Mucosa of rectum (tissue), 2 donors: ENCODE data around the gene TSC22D1.
"Not testable (repeated sequence)": the region's sequence is repeated elsewhere in the genome, so short reads cannot be mapped to it uniquely, and the experiment has no call there.

ENCODE experiments used
- H3K27ac ChIP-seq, 2 donors: one replicate each; pipeline ENCODE4 v1.7.0; 2013; ENCODE audit warnings: inconsistent platforms in 2 of 2, low read depth in 2 of 2, low read length in 2 of 2
- H3K27me3 ChIP-seq, 2 donors: one replicate each; pipeline ENCODE4 v1.7.0; 2013; ENCODE audit warnings: low read length in 2 of 2; ENCODE audit not compliant: control insufficient read depth in 2 of 2, insufficient read depth in 2 of 2
- H3K36me3 ChIP-seq, 2 donors: one replicate each; pipeline ENCODE4 v1.7.0; 2013; ENCODE audit warnings: low read length in 2 of 2; ENCODE audit not compliant: control insufficient read depth in 2 of 2, insufficient read depth in 2 of 2
- H3K4me1 ChIP-seq, 2 donors: one replicate each; pipeline ENCODE4 v1.7.0; 2013; ENCODE audit warnings: low read length in 2 of 2, mild to moderate bottlenecking in 1 of 2; ENCODE audit not compliant: control insufficient read depth in 2 of 2, insufficient read depth in 2 of 2
- H3K4me3 ChIP-seq, 2 donors: one replicate each; pipeline ENCODE4 v1.7.0; 2013; ENCODE audit warnings: low read length in 2 of 2
- H3K9ac ChIP-seq, 2 donors: one replicate each; pipeline ENCODE4 v1.7.0; 2013; ENCODE audit warnings: low read length in 2 of 2, low read depth in 1 of 2, mild to moderate bottlenecking in 1 of 2
- H3K9me3 ChIP-seq, 2 donors: one replicate each; pipeline ENCODE4 v1.7.0; 2013; ENCODE audit warnings: low read length in 2 of 2; ENCODE audit not compliant: control insufficient read depth in 2 of 2
- donor health status: healthy.
- donor health status: Normal muscosa, but diverticular disease.

TSC22D1 gene

DNA sequence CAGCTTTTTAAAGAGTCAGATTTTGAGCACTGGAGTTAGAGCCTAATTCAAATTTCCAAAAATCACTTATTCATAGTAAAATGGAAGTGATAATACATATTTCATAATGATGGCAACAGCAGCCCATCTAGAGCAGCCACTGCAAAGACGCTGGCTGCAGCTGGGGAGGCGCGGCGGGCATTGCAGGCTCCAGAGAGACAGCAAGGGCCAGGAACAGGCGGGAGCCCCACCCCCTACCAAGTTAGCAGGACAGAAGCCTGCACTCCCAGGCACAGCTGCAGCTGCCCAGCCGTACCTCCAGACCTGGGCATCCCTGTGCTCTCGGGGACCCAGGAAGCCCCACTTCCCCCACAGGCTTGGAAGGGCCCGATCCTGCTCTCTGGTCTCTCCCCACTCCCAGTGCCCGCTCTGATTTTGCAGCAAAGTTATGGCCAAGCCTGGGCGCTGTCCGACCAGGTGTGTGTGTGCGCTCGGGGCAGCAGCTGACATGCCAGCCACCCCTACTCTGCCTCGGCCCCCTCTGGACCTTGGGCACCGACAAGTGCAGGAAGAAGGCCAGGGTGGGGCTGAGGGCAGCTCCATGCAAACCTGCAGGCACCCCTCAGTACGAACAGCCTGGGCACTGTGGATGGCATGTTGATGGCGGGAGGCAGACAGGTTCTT is 117.7 kb downstream of the TSC22D1 start:
- no peaks in the 10 kb centered on the region for H3K4me1 ChIP-seq
- H3K9me3 ChIP-seq = no peaks in the 10 kb centered on the region
- no peak overlapping the region for H3K4me3 ChIP-seq
- no peaks in the 10 kb centered on the region for H3K27me3 ChIP-seq
- H3K27ac ChIP-seq = no peak overlapping the region
- no peak overlapping the region for H3K9ac ChIP-seq
- no peaks in the 10 kb centered on the region for H3K36me3 ChIP-seq

DNA sequence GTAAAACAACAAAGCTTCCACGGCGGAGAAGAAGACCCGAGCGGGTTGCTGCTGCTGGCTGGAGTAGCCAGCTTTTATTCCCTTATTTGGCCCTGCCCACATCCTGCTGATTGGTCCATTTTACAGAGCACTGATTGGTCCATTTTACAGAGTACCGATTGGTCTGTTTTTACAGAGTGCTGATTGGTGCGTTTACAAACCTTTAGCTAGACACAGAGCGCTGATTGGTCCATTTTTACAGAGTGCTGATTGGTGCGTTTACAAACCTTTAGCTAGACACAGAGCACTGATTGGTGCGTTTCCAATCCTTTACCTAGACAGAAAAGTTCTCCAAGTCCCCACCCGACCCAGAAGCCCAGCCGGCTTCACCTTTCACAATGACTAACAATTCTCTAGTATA is 119.9 kb downstream of the TSC22D1 start:
- H3K4me1 ChIP-seq, H3K4me3 ChIP-seq, H3K27ac ChIP-seq, H3K27me3 ChIP-seq, H3K9ac ChIP-seq, H3K9me3 ChIP-seq, H3K36me3 ChIP-seq: not testable (repeated sequence)

DNA sequence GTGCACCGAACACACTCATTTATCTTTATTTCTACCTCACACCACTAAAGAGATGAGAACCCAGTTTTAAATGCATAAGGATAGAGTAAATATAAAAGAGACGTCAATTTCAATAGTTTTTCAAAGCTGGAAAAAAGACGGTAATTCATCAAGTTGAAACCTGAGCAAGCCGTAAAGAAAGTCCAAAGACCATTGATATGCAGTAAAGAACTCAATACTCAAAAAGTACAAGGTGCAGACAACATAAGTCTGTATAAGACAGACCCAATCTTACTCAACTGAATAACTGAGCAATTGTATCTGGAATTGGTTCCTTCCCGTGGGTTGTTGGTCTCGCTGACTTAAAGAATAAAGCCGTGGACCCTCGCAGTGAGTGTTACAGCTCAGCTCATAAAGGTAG is 120.4 kb downstream of the TSC22D1 start:
- Histone ChIP-seq H3K4me3 (no peak overlapping the region), H3K27me3 (no peaks in the 10 kb centered on the region), H3K36me3 (no peaks in the 10 kb centered on the region), H3K9ac (no peak overlapping the region), H3K4me1 (no peaks in the 10 kb centered on the region), H3K27ac (no peak overlapping the region), H3K9me3 (no peaks in the 10 kb centered on the region)

DNA sequence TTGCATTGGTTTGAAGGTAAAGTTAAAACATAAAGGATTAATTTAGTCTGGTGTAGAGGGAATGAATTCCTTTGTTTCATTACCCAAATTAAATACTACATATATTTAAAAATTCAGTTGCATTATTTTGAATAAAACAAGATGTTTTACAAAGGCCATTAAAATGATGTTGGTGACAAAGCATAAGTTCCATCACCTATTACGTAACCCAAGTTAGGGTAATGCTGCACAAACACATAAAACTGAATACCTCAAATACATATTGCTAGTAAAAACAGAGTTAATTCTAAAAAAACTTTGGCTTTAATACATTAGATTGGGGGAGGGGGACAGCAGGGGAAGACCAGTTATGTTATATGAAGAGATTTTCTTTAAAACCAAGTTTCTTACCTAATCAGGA is 122.2 kb downstream of the TSC22D1 start:
- Histone ChIP-seq H3K36me3 (no peaks in the 10 kb centered on the region), H3K9ac (no peak overlapping the region), H3K4me3 (no peak overlapping the region), H3K4me1 (no peaks in the 10 kb centered on the region), H3K27me3 (no peaks in the 10 kb centered on the region), H3K27ac (no peak overlapping the region), H3K9me3 (no peaks in the 10 kb centered on the region)

DNA sequence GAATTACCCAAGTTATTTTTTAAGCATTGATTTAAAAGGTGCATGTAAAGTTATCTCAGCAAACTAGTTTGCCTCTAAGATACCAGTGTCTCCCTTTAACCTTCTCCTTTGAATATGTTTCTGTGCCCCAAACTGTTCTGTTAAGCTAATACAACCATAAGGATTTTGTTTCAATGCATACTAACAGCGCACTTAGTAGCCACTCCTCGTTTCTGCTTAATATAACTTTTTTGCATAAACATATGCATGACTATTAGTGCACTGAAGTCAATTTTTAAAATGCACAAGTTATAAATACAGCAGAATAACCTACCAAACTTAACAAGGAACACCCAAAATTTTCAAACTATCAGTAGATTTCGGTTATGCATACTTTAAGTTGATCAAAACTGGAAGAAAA is 123.1 kb downstream of the TSC22D1 start:
- no peak overlapping the region for H3K4me3 ChIP-seq
- no peak overlapping the region for H3K9ac ChIP-seq
- H3K4me1 ChIP-seq = no peaks in the 10 kb centered on the region
- H3K9me3 ChIP-seq = no peaks in the 10 kb centered on the region
- H3K27me3 ChIP-seq = no peaks in the 10 kb centered on the region
- no peaks in the 10 kb centered on the region for H3K36me3 ChIP-seq
- H3K27ac ChIP-seq = no peak overlapping the region

DNA sequence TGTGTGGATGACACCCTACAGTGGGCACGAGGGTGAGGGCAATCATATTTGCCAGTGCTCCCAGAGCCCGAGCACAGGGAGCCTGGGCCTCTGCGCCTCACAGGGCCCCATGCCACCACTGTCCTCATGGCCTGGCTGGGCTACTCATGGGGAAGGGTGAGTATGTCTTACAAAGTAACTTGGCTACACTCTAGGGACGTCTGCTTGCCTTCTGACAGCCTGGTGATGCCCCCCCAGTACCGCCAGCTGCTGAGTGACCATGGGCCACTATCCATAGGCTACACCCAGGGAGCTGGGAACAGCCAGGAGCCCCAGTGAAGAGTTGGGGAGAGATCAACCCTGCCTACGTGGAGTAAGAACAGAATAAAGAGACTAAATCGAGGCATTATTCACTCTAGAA is 123.7 kb downstream of the TSC22D1 start:
- H3K4me1 ChIP-seq = no peaks in the 10 kb centered on the region
- H3K36me3 ChIP-seq = no peaks in the 10 kb centered on the region
- no peaks in the 10 kb centered on the region for H3K27me3 ChIP-seq
- no peak overlapping the region for H3K4me3 ChIP-seq
- no peak overlapping the region for H3K9ac ChIP-seq
- no peak overlapping the region for H3K27ac ChIP-seq
- H3K9me3 ChIP-seq = no peaks in the 10 kb centered on the region

DNA sequence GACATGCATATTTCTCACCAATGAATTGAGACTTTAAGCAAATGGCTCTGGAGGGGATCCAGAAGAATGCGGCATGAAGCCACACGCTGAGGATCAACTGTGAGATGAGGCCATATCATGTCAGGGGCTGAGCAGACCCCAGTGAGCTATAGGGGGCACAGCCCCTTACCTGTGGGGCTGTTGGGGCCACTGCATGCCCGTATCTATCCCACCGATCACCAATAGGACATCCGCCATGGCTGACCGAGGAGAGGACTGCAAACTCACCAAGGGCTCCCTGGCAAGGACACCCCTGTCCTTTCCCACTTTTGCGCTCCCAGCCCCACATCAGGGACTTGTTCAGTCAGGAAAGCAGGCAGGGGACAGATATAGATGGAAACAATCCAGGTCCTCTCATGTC is 124.5 kb downstream of the TSC22D1 start:
- no peak overlapping the region for H3K27ac ChIP-seq
- no peaks in the 10 kb centered on the region for H3K9me3 ChIP-seq
- H3K4me3 ChIP-seq = no peak overlapping the region
- H3K9ac ChIP-seq = no peak overlapping the region
- no peaks in the 10 kb centered on the region for H3K27me3 ChIP-seq
- H3K4me1 ChIP-seq = no peaks in the 10 kb centered on the region
- no peaks in the 10 kb centered on the region for H3K36me3 ChIP-seq

DNA sequence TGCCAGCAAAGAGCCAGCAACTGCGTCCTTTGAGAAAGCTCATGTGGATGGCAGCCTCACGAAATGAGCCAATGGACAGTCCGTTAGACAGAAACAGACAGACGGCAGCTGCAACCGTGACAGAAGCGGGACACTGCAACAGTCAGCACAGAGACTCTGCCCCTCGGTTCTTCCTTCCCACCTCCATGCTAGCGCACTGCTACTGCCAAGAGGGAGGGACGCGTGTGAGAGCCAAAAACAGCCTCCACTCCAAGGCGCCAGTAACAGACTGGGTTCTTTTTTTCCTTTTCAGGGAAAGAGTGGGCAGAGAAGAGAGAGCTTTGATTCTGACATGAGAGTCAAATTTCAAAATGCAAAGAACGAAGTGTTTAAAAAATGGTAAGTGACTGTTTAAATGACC is 125.0 kb downstream of the TSC22D1 start:
- no peaks in the 10 kb centered on the region for H3K27me3 ChIP-seq
- H3K9ac ChIP-seq = no peak overlapping the region
- H3K36me3 ChIP-seq = no peaks in the 10 kb centered on the region
- no peaks in the 10 kb centered on the region for H3K9me3 ChIP-seq
- no peak overlapping the region for H3K4me3 ChIP-seq
- H3K4me1 ChIP-seq = no peaks in the 10 kb centered on the region
- no peak overlapping the region for H3K27ac ChIP-seq

DNA sequence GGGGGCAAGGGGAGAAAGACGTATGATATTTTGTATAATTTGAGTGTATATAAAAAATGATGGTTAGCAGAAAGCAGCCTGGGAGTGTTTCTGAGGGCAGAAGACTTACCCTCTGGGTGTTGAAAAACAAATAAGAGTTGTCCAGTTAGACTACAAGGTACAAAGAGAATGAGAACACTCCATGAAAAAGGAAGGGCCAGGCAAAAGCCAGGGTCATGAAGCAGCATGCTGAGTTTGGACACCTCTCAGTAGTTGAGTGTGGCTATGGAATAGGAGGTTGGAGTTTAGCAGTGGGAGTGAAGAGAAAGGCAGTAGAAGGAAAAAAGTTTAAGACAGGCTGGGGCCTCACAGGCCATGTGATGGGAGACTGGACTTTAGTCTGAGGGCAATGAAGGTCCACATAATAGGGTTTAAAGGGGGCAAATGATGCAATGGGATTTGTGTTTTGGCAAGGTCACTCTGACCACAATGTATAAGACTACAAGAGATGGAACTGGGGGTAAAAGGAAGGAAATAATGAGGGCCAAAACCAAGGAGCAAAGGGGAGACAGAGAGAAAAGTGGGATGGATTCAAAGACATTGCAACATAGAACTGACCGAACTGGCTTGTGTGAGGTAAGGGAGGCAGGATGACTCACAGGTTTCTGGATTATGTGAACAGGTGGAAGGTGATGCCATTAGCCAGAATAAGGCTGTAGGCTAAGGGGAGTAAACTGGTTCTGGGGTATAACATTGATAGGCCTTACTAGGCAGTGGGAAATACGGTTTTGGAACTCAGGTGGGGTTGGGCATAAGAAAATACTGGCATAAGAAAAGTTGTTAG is 125.9 kb downstream of the TSC22D1 start:
- Histone ChIP-seq H3K27me3 (no peaks in the 10 kb centered on the region), H3K9ac (no peak overlapping the region), H3K9me3 (no peaks in the 10 kb centered on the region), H3K27ac (no peak overlapping the region), H3K4me1 (no peaks in the 10 kb centered on the region), H3K4me3 (no peak overlapping the region), H3K36me3 (no peaks in the 10 kb centered on the region)

DNA sequence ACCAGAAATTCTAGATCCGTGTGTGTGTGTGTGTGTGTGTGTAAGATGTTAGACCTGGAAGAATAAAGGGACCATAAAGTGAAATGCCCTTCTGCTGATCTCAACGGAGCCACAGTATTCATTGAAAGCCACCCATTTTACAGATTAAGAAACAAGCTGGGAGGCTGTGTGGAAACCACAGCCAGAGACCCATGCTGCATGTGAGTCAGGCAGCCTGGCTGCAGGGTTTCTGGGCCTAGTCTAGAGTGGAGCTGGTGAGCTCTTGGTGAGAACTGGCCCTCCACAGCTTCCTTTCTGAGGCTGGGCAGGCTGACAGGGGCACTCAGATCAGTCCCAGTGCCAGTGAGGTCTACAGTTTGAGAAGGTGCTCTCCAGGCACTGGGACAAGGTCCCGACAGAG is 127.3 kb downstream of the TSC22D1 start:
- Histone ChIP-seq H3K27ac (no peak overlapping the region), H3K9me3 (no peaks in the 10 kb centered on the region), H3K4me1 (no peaks in the 10 kb centered on the region), H3K36me3 (no peaks in the 10 kb centered on the region), H3K4me3 (no peak overlapping the region), H3K27me3 (no peaks in the 10 kb centered on the region), H3K9ac (no peak overlapping the region)
